Activated B cell treated with CpG ODN at 0.5 μM for 24 hours (primary cell): Measurements from ENCODE around the gene GLYR1. TPM values are rescaled to one million over a fixed set of nuclear protein-coding genes. Genes with fewer than 3 reads are reported as not detected.

ENCODE experiments used
- ATAC-seq: fragments of 200-7000 bp; cut with Tn5 transposase; one replicate; pipeline ENCODE4 v1.10.0; 2021; ENCODE audit warnings: low read depth, mild to moderate bottlenecking, moderate library complexity
- CTCF ChIA-PET: fragments of 350-600 bp; sonication (Branson Sonifier 250); formaldehyde crosslinking; loops from one replicate; lab custom pipeline; 2021; ENCODE audit warnings: antibody characterized with exemption; lab: Charles Lee
- POLR2A ChIA-PET: fragments of 350-600 bp; sonication (Branson Sonifier 250); formaldehyde crosslinking; loops from one replicate; lab custom pipeline; 2021; ENCODE audit warnings: antibody characterized with exemption; lab: Charles Lee
- DNase-seq: peaks from one replicate; pipeline ENCODE4 v3.0.0; 2022
- H3K27ac Mint-ChIP-seq: one replicate; pipeline ENCODE4 v1.8.0; 2020; ENCODE audit warnings: mixed read lengths
- H3K27me3 Mint-ChIP-seq: one replicate; pipeline ENCODE4 v1.8.0; 2021; ENCODE audit warnings: mixed read lengths
- H3K36me3 Mint-ChIP-seq: one replicate; pipeline ENCODE4 v1.8.0; 2021; ENCODE audit warnings: low read depth, mixed read lengths
- H3K4me1 Mint-ChIP-seq: one replicate; pipeline ENCODE4 v1.8.0; 2021; ENCODE audit warnings: mixed read lengths
- H3K4me3 Mint-ChIP-seq: one replicate; pipeline ENCODE4 v1.8.0; 2020; ENCODE audit warnings: mild to moderate bottlenecking, mixed read lengths
- H3K9me3 Mint-ChIP-seq: one replicate; pipeline ENCODE4 v1.8.0; 2020; ENCODE audit warnings: mixed read lengths
- intact Hi-C: fragments of 100-400 bp; cut with micrococcal nuclease; formaldehyde crosslinking; loops from one replicate; pipeline ENCODE4 v1.15.1; 2024
- total RNA-seq: library from RNA; stranded (reverse); gene quantifications from 2 replicates; pipeline ENCODE4 v1.2.3, GENCODE V29; 2022
- TF ChIP-seq, protein P1 (sequence below): fragments of 200-600 bp; IDR thresholded peaks from one replicate; pipeline ENCODE4 v1.8.0; 2022; ENCODE audit warnings: antibody characterized with exemption, mild to moderate bottlenecking

Gene GLYR1
- total RNA-seq, 1 donor from 2014 or later, result 156 TPM

DNA sequence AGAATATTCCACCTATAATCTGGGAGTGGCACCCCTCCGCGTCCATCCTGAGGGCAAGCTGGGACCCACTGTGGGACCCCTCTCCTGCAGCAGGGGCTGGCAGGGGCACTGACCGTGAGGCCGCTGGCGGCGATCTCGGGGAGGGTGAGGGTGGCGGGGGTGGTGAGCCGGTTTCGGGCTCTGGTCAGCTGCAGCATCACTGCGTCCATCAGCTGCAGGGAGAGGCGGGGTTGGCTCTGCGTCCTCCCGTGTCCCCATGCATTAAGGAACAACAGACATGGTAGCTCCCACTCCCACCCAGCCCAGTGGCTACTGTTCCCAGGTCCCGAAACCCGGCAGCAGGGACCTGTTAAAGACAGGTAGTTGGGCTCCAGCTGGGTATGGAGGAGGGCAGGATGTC lies 48.6 kb downstream of the GLYR1 start:
- ATAC-seq (no peak), DNase-seq (no peak)
- CTCF ChIA-PET, result no interaction called here
- POLR2A ChIA-PET, result no interaction called here
- Mint-ChIP-seq H3K4me3 (no peak overlapping the region), H3K36me3 (no peaks in the 10 kb centered on the region), H3K27ac (no peak overlapping the region), H3K27me3 (no peaks in the 10 kb centered on the region), H3K9me3 (no peaks in the 10 kb centered on the region), H3K4me1 (peaks cover 21% of the 10 kb centered on the region)
- intact Hi-C loops, result no loop called here
- TF ChIP-seq, protein P1, sequence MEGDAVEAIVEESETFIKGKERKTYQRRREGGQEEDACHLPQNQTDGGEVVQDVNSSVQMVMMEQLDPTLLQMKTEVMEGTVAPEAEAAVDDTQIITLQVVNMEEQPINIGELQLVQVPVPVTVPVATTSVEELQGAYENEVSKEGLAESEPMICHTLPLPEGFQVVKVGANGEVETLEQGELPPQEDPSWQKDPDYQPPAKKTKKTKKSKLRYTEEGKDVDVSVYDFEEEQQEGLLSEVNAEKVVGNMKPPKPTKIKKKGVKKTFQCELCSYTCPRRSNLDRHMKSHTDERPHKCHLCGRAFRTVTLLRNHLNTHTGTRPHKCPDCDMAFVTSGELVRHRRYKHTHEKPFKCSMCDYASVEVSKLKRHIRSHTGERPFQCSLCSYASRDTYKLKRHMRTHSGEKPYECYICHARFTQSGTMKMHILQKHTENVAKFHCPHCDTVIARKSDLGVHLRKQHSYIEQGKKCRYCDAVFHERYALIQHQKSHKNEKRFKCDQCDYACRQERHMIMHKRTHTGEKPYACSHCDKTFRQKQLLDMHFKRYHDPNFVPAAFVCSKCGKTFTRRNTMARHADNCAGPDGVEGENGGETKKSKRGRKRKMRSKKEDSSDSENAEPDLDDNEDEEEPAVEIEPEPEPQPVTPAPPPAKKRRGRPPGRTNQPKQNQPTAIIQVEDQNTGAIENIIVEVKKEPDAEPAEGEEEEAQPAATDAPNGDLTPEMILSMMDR, result no peak

DNA sequence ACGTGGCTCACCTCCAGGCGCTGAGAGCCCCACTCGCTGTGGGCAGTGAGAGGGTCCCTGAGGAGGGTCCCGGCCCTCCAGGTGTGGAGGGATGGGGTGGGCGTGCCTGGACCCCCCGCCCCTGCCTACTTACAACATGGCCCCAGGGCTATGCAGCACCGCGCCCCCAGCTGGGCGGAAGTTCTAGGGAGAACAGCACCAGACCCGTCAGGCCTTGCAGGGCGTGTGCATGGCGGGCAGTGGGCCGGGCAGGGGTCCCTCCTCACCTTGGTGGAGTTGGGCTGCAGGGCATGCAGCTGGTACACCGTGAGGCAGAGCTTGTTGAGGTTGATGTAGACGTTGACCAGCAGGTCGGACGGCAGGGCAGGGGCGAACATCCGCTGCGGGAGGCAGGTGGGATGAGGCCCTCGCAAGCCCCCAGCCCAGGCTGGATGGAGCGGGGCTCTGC lies 49.3 kb downstream of the GLYR1 start:
- TF ChIP-seq, protein P1, result no peak
- peaks cover 17% of the 10 kb centered on the region for H3K4me1 Mint-ChIP-seq
- ChIA-PET POLR2A (no interaction called here), CTCF (no interaction called here)
- H3K27ac Mint-ChIP-seq, result no peak overlapping the region
- H3K9me3 Mint-ChIP-seq, result no peaks in the 10 kb centered on the region
- ATAC-seq (no peak), DNase-seq (no peak)
- no peaks in the 10 kb centered on the region for H3K36me3 Mint-ChIP-seq
- H3K27me3 Mint-ChIP-seq, result no peaks in the 10 kb centered on the region
- no peak overlapping the region for H3K4me3 Mint-ChIP-seq
- intact Hi-C loops, result no loop called here

DNA sequence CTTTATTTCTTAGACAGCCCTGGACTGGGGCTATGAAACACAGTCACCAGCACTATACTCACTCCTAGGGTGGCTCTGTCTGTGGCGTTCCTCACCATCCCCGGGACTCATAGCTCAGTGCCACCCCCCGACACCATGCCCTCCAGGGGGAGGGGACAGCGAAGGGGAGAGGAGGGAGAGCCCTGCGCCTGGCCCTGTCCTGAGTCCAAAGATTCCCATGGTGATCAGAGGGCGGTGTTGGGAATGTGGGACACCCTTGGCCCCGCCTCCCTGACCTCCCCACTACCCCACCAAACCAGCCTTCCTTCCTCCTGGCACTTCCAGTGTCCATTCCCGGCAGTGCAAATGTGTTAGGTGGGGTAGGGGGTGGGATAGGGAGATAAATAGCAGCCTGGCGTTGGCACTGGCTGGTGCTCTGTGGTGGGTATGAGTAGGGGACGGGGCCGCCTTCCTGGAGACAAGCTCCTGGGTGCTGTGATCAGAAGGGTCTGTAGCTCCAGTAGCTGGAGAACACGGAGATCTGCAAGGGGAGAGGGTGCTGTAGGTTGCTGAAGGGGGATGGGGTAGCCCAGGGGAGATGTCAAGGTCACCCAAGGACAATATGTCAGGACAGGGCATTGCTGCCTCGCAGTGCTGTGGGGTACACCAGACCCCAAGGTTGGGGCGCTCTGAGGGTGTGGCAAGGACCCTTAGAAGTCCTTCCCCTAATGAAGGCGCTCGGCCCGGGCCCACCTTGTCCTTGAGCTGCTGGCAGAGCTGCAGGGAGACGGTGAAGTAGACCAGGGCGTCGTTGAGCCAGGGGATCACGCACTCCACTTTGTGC lies 49.9 kb downstream of the GLYR1 start:
- H3K27ac Mint-ChIP-seq, result no peak overlapping the region
- no peaks in the 10 kb centered on the region for H3K9me3 Mint-ChIP-seq
- intact Hi-C loops, result no loop called here
- peaks cover 17% of the 10 kb centered on the region for H3K4me1 Mint-ChIP-seq
- DNase-seq (no peak), ATAC-seq (no peak)
- no peaks in the 10 kb centered on the region for H3K27me3 Mint-ChIP-seq
- TF ChIP-seq, protein P1, result no peak
- ChIA-PET CTCF (no interaction called here), POLR2A (interaction anchor here (0.6 kb wide), 1 partner anchor 47 kb away, joined by 3 read pairs; no protein-coding TSS in a partner anchor)
- no peak overlapping the region for H3K4me3 Mint-ChIP-seq
- no peaks in the 10 kb centered on the region for H3K36me3 Mint-ChIP-seq

DNA sequence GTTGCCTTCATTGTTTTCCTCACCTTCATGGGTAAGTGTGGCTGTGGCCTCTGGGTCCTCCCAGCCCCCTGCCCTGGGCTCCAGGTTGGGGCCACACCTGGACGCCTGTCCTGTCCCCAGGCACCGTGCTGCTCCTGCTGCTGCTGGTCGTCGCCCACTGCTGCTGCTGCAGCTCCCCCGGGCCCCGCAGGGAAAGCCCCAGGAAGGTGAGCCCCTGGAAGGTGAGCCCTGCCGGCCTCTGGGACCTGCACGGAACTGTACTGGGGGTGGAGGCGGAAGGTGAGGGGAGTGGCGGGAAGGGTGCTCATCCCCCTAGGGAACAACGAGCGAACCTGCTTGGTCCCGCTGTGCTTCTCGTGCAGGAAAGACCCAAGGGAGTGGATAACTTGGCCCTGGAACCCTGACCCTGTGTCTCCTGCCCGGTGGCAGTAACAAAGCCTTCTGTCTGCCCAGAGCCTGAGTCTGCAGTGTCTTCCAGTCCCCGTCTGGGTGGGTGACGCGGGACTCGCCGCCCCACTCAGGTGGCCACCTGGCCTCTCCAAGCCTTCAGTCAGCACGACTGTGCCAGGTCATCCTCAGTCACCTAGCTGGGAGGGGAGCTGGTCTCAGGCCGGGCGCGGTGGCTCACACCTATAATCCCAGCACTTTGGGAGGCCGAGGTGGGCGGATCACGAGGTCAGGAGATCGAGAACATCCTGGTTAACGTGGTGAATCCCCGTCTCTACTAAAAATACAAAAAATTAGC lies 51.1 kb downstream of the GLYR1 start:
- DNase-seq (no peak), ATAC-seq (no peak)
- ChIA-PET POLR2A (interaction anchor here (0.6 kb wide), 1 partner anchor 11 kb away, joined by 12 read pairs; no protein-coding TSS in a partner anchor), CTCF (no interaction called here)
- TF ChIP-seq, protein P1, result no peak
- no peak overlapping the region for H3K27ac Mint-ChIP-seq
- peaks cover 10% of the 10 kb centered on the region for H3K4me1 Mint-ChIP-seq
- H3K4me3 Mint-ChIP-seq, result no peak overlapping the region
- intact Hi-C loops, result no loop called here
- H3K36me3 Mint-ChIP-seq, result no peaks in the 10 kb centered on the region
- no peaks in the 10 kb centered on the region for H3K27me3 Mint-ChIP-seq
- no peaks in the 10 kb centered on the region for H3K9me3 Mint-ChIP-seq
